Esophagus squamous epithelium (tissue), 4 donors: ENCODE results near the gene ANO4.

ENCODE experiments used
- POLR2A ChIP-seq, 4 donors: fragments of 450-650 bp; IDR thresholded peaks; one replicate each; pipeline ENCODE4 v1.6.1; 2017; ENCODE audit warnings: antibody characterized with exemption in 4 of 4, mild to moderate bottlenecking in 4 of 4, moderate library complexity in 3 of 4
- TF ChIP-seq, protein P1 (sequence below), 6 experiments: fragments of 450-650 bp in 4 of 6; fragments of 200-600 bp in 2 of 6; sonication (generic) in 2 of 6; IDR thresholded peaks; one replicate each; pipeline ENCODE4 v1.5.1; 2016 to 2019; ENCODE audit warnings: antibody characterized with exemption in 6 of 6, mild to moderate bottlenecking in 4 of 6, moderate library complexity in 4 of 6

DNA sequence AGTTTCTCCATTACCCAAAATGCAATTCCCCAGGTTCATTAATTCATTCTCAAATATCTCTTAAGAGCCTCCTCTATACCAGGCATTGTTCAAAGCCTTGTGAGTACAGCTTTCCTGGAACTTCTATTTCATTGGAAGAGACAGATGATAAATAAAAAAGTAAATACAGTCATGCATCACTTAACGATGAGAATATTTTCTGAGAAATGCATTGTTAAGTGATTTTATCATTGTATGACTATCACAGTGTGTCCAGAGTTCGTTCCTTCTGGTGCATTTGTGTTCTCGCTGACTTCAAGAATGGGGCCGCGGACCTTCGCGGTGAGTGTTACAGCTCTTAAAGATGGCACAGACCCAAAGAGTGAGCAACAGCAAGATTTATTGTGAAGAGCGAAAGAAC is 66.0 kb downstream of the ANO4 start:
- TF ChIP-seq POLR2A (IDR thresholded peaks at IDR 0.05), result no peak
- TF ChIP-seq, protein P1, sequence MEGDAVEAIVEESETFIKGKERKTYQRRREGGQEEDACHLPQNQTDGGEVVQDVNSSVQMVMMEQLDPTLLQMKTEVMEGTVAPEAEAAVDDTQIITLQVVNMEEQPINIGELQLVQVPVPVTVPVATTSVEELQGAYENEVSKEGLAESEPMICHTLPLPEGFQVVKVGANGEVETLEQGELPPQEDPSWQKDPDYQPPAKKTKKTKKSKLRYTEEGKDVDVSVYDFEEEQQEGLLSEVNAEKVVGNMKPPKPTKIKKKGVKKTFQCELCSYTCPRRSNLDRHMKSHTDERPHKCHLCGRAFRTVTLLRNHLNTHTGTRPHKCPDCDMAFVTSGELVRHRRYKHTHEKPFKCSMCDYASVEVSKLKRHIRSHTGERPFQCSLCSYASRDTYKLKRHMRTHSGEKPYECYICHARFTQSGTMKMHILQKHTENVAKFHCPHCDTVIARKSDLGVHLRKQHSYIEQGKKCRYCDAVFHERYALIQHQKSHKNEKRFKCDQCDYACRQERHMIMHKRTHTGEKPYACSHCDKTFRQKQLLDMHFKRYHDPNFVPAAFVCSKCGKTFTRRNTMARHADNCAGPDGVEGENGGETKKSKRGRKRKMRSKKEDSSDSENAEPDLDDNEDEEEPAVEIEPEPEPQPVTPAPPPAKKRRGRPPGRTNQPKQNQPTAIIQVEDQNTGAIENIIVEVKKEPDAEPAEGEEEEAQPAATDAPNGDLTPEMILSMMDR (IDR thresholded peaks at IDR 0.05), result no peak
